ENCODE measurements around the gene ZFAND5.

Gene ZFAND5

DNA sequence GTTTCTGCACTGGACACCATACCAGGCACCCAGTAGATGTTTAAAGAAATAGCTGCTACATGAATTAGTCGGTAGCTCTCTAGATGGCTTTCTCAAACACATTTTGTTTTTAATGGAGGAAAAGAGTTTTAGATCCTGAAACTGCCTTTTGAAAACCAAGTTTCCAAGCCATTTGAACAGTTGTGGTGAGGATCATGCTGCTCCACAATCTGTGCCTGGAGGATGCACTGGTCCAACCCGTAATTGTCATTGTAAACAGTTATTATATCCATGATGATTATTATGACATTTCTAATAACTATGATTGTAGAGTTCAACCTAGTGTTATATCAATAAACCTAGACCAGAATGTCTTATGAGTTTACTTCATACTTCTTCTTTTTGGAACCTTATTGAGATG, 35.9 kb upstream of the ZFAND5 start:
- DNase-seq (ENCODE audit: low read depth): no peak
- in situ Hi-C loops (cut with HindIII; ENCODE audit: low sequenced_read_pairs): no loop called here
- no peak overlapping the region for H3K4me3 ChIP-seq (ENCODE audit: low read depth, low read length)
- TF ChIP-seq, protein P1, sequence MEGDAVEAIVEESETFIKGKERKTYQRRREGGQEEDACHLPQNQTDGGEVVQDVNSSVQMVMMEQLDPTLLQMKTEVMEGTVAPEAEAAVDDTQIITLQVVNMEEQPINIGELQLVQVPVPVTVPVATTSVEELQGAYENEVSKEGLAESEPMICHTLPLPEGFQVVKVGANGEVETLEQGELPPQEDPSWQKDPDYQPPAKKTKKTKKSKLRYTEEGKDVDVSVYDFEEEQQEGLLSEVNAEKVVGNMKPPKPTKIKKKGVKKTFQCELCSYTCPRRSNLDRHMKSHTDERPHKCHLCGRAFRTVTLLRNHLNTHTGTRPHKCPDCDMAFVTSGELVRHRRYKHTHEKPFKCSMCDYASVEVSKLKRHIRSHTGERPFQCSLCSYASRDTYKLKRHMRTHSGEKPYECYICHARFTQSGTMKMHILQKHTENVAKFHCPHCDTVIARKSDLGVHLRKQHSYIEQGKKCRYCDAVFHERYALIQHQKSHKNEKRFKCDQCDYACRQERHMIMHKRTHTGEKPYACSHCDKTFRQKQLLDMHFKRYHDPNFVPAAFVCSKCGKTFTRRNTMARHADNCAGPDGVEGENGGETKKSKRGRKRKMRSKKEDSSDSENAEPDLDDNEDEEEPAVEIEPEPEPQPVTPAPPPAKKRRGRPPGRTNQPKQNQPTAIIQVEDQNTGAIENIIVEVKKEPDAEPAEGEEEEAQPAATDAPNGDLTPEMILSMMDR (IDR thresholded peaks at IDR 0.05; ENCODE audit: low read depth, low read length, missing control alignments): no peak

GRCh38 chr9:72399391-72399790, 34.4 kb upstream of the ZFAND5 start:
- H3K4me3 ChIP-seq (ENCODE audit: low read depth, low read length): no peak overlapping the region
- TF ChIP-seq, protein P1 (IDR thresholded peaks at IDR 0.05; ENCODE audit: low read depth, low read length, missing control alignments): no peak
- in situ Hi-C loops (cut with HindIII; ENCODE audit: low sequenced_read_pairs): loop anchor here (25.0 kb wide), 1 partner anchor 188 kb away; no protein-coding TSS in a partner anchor
- no peak for DNase-seq (ENCODE audit: low read depth)

GRCh38 chr9:72396247-72397091, 31.5 kb upstream of the ZFAND5 start:
- TF ChIP-seq, protein P1 (IDR thresholded peaks at IDR 0.05; ENCODE audit: low read depth, low read length, missing control alignments): no peak
- no peak overlapping the region for H3K4me3 ChIP-seq (ENCODE audit: low read depth, low read length)
- in situ Hi-C loops (cut with HindIII; ENCODE audit: low sequenced_read_pairs): loop anchor here (25.0 kb wide), 1 partner anchor 191 kb away; no protein-coding TSS in a partner anchor
- DNase-seq (ENCODE audit: low read depth): no peak

DNA sequence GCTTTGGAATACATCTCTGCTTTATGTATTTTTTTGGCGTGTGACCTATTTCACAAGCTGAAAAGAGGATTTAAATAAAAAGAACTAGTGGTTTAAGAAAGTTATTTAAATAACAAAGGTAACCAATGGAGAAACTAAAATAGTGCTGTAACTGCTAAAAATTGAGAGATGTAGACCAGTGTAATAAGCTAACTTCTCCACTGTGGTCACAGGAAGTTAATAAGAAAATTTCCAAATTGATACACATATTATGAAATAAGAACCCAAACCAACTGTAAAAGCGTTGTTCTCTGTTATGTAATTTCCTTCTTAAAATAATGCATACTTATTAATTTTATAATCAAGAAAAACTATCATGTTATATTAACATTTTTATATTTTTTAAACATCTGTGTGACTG, 29.1 kb upstream of the ZFAND5 start:
- TF ChIP-seq, protein P1 (IDR thresholded peaks at IDR 0.05; ENCODE audit: low read depth, low read length, missing control alignments): no peak
- no peak overlapping the region for H3K4me3 ChIP-seq (ENCODE audit: low read depth, low read length)
- no peak for DNase-seq (ENCODE audit: low read depth)
- in situ Hi-C loops (cut with HindIII; ENCODE audit: low sequenced_read_pairs): loop anchor here (25.0 kb wide), 1 partner anchor 193 kb away; no protein-coding TSS in a partner anchor

- in situ Hi-C loops (cut with HindIII; ENCODE audit: low sequenced_read_pairs): loop anchor here (25.0 kb wide), 1 partner anchor 196 kb away; no protein-coding TSS in a partner anchor
- no peak overlapping the region for H3K4me3 ChIP-seq (ENCODE audit: low read depth, low read length)
- TF ChIP-seq, protein P1 (IDR thresholded peaks at IDR 0.05; ENCODE audit: low read depth, low read length, missing control alignments): no peak
- no peak for DNase-seq (ENCODE audit: low read depth)
Observed at GRCh38 chr9:72390907-72391306, 25.9 kb upstream of the ZFAND5 start.

GRCh38 chr9:72386186-72386585, 21.2 kb upstream of the ZFAND5 start:
- H3K4me3 ChIP-seq (ENCODE audit: low read depth, low read length): no peak overlapping the region
- DNase-seq (ENCODE audit: low read depth): no peak
- in situ Hi-C loops (cut with HindIII; ENCODE audit: low sequenced_read_pairs): loop anchor here (5.0 to 25.0 kb wide), 2 partner anchors 51 to 201 kb away; no protein-coding TSS in a partner anchor
- TF ChIP-seq, protein P1 (IDR thresholded peaks at IDR 0.05; ENCODE audit: low read depth, low read length, missing control alignments): no peak
